ENCODE measurements around the gene TNIK.

GRCh38 chr3:171377859-171378258, 82.3 kb downstream of the TNIK start:
- TF ChIP-seq CTCF (IDR thresholded peaks at IDR 0.05; ENCODE audit: poor library complexity, severe bottlenecking) (no peak), EZH2 (IDR thresholded peaks at IDR 0.05; ENCODE audit: borderline replicate concordance, insufficient read depth, low read length, poor library complexity, severe bottlenecking) (no peak), RAD21 (conservative IDR thresholded peaks at IDR 0.05) (no peak), SMC3 (conservative IDR thresholded peaks at IDR 0.05; ENCODE audit: poor library complexity) (no peak), MXI1 (conservative IDR thresholded peaks at IDR 0.05; ENCODE audit: poor library complexity, severe bottlenecking) (no peak)
